IMR-90 (cell line): Measurements from ENCODE around the gene LRRC2. TPM values are rescaled to one million over a fixed set of nuclear protein-coding genes. Genes with fewer than 3 reads are reported as not detected.

Source experiments
- ATAC-seq: fragments of 200-7000 bp; cut with Tn5 transposase; 2 replicates; pipeline ENCODE4 v1.9.1; 2020; ENCODE audit warnings: low read depth, mild to moderate bottlenecking, moderate library complexity
- BruUV-seq: library from RNA; stranded (reverse); fragments of 400-500 nt; replicated peaks from 2 replicates; lab custom pipeline; 2021; lab: Mats Ljungman, UMichigan
- CTCF ChIA-PET: fragments of 300-600 bp; formaldehyde crosslinking; extraction: SDS; loops from one replicate; lab custom pipeline; 2021; ENCODE audit warnings: antibody characterized with exemption; lab: Yijun Ruan, JAX
- POLR2A ChIA-PET: fragments of 300-600 bp; sonication (Branson Sonifier 250); formaldehyde crosslinking; loops from one replicate; lab custom pipeline; 2022; ENCODE audit warnings: antibody characterized with exemption; ENCODE audit not compliant: unreplicated experiment; lab: Charles Lee
- DNase-seq: peaks from one replicate; pipeline ENCODE4 v3.0.0; 2013
- H2AFZ ChIP-seq: replicated peaks from 2 replicates; pipeline ENCODE3; 2013; ENCODE audit warnings: low read length, mild to moderate bottlenecking; ENCODE audit not compliant: poor library complexity
- H2AK5ac ChIP-seq: 2 replicates; pipeline ENCODE4 v1.6.1; 2013; ENCODE audit warnings: low read depth, low read length, inconsistent platforms
- H2AK9ac ChIP-seq: replicated peaks from 2 replicates; pipeline ENCODE3; 2013; ENCODE audit warnings: mild to moderate bottlenecking, low read depth, low read length, moderate library complexity; ENCODE audit not compliant: poor library complexity
- H2BK120ac ChIP-seq: 2 replicates; pipeline ENCODE4 v1.6.1; 2013; ENCODE audit warnings: low read depth, low read length, inconsistent platforms
- H2BK15ac ChIP-seq: 3 replicates; pipeline ENCODE4 v1.6.1; 2013; ENCODE audit warnings: low read depth, low read length, inconsistent platforms
- H2BK20ac ChIP-seq: 2 replicates; pipeline ENCODE4 v1.6.1; 2013; ENCODE audit warnings: low read depth, mild to moderate bottlenecking, inconsistent platforms, low read length, moderate library complexity
- H2BK5ac ChIP-seq: 2 replicates; pipeline ENCODE4 v1.6.1; 2013; ENCODE audit warnings: mild to moderate bottlenecking, low read depth, low read length, inconsistent platforms; ENCODE audit not compliant: poor library complexity, severe bottlenecking
- H3K14ac ChIP-seq: replicated peaks from 2 replicates; pipeline ENCODE4 v1.6.1; 2013; ENCODE audit warnings: low read depth, low read length, inconsistent platforms
- H3K18ac ChIP-seq: 2 replicates; pipeline ENCODE4 v1.6.1; 2013; ENCODE audit warnings: low read depth, low read length, control low read depth
- H3K23ac ChIP-seq: 2 replicates; pipeline ENCODE4 v1.6.1; 2013; ENCODE audit warnings: low read depth, low read length, inconsistent platforms
- H3K27ac ChIP-seq: 2 replicates; pipeline ENCODE4 v1.5.1; 2013; ENCODE audit warnings: mild to moderate bottlenecking, control low read depth, low read length; ENCODE audit not compliant: insufficient read depth
- H3K27me3 ChIP-seq: 2 replicates; pipeline ENCODE4 v1.6.1; 2013; ENCODE audit warnings: low read length; ENCODE audit not compliant: control insufficient read depth, insufficient read depth
- H3K36me3 ChIP-seq: 2 replicates; pipeline ENCODE4 v1.6.1; 2013; ENCODE audit warnings: low read length, mixed read lengths; ENCODE audit not compliant: control insufficient read depth, insufficient read depth
- H3K4ac ChIP-seq: 2 replicates; pipeline ENCODE4 v1.6.1; 2013; ENCODE audit warnings: low read depth, low read length, inconsistent platforms
- H3K4me1 ChIP-seq: 2 replicates; pipeline ENCODE4 v1.6.1; 2013; ENCODE audit warnings: low read length, mixed read lengths; ENCODE audit not compliant: control insufficient read depth, insufficient read depth
- H3K4me2 ChIP-seq: 2 replicates; pipeline ENCODE4 v1.6.1; 2013; ENCODE audit warnings: low read depth, mild to moderate bottlenecking, control low read depth, low read length, moderate library complexity
- H3K4me3 ChIP-seq: 2 replicates; pipeline ENCODE4 v1.5.1; 2013; ENCODE audit warnings: low read depth, mild to moderate bottlenecking, control low read depth, low read length, moderate library complexity; ENCODE audit not compliant: insufficient read depth
- H3K56ac ChIP-seq: 2 replicates; pipeline ENCODE4 v1.6.1; 2013; ENCODE audit warnings: low read length, inconsistent platforms; ENCODE audit not compliant: insufficient read depth; ENCODE audit errors: extremely low read depth
- H3K79me1 ChIP-seq, 2 experiments: 2 replicates each; pipeline ENCODE4 v1.6.1; 2013; ENCODE audit warnings: low read length in 2 of 2, inconsistent platforms in 1 of 2, low read depth in 1 of 2
- H3K9ac ChIP-seq: 2 replicates; pipeline ENCODE4 v1.6.1; 2013; ENCODE audit warnings: low read depth, low read length, control low read depth
- H3K9me1 ChIP-seq: 2 replicates; pipeline ENCODE4 v1.6.1; 2013; ENCODE audit warnings: low read length, inconsistent platforms; ENCODE audit not compliant: insufficient read depth
- H3K9me3 ChIP-seq: 2 replicates; pipeline ENCODE4 v1.6.1; 2013; ENCODE audit warnings: low read length; ENCODE audit not compliant: control insufficient read depth, insufficient read depth
- H4K20me1 ChIP-seq: 2 replicates; pipeline ENCODE4 v1.6.1; 2013; ENCODE audit warnings: low read length, inconsistent platforms; ENCODE audit not compliant: insufficient read depth
- H4K5ac ChIP-seq: 2 replicates; pipeline ENCODE4 v1.6.1; 2013; ENCODE audit warnings: mild to moderate bottlenecking, low read depth, low read length, control low read depth
- H4K8ac ChIP-seq, 2 experiments: 2 replicates each; pipeline ENCODE4 v1.6.1; 2013; ENCODE audit warnings: low read depth in 2 of 2, low read length in 2 of 2, control low read depth in 1 of 2, inconsistent platforms in 1 of 2
- H4K91ac ChIP-seq: 2 replicates; pipeline ENCODE4 v1.6.1; 2013; ENCODE audit warnings: low read depth, low read length, inconsistent platforms; ENCODE audit not compliant: insufficient read depth
- BHLHE40 ChIP-seq: fragments of 150-350 bp; IDR thresholded peaks from 2 replicates; pipeline ENCODE4 v1.6.1; 2016; ENCODE audit warnings: mild to moderate bottlenecking, low read depth, low read length
- CEBPB ChIP-seq: IDR thresholded peaks from 2 replicates; pipeline ENCODE4 v1.6.1; 2012; ENCODE audit warnings: low read depth, low read length, improper control_type of control experiment
- CHD1 ChIP-seq: IDR thresholded peaks from 2 replicates; pipeline ENCODE4 v1.6.1; 2012; ENCODE audit warnings: low read depth, low read length, improper control_type of control experiment
- CTCF ChIP-seq: conservative IDR thresholded peaks from 2 replicates; pipeline ENCODE4 v1.5.1; 2012; ENCODE audit warnings: mild to moderate bottlenecking, low read depth, low read length, improper control_type of control experiment
- FOS ChIP-seq: fragments of 150-350 bp; IDR thresholded peaks from 2 replicates; pipeline ENCODE4 v1.6.1; 2016; ENCODE audit warnings: low read depth, low read length
- MAFK ChIP-seq: IDR thresholded peaks from 2 replicates; pipeline ENCODE4 v1.6.1; 2012; ENCODE audit warnings: low read depth, low read length, improper control_type of control experiment
- MAZ ChIP-seq: IDR thresholded peaks from 2 replicates; pipeline ENCODE4 v1.6.1; 2012; ENCODE audit warnings: low read depth, mild to moderate bottlenecking, low read length, improper control_type of control experiment, moderate library complexity, borderline replicate concordance
- MXI1 ChIP-seq: IDR thresholded peaks from 2 replicates; pipeline ENCODE4 v1.6.1; 2012; ENCODE audit warnings: low read depth, mild to moderate bottlenecking, low read length, moderate library complexity, borderline replicate concordance
- NFE2L2 ChIP-seq: fragments of 150-350 bp; IDR thresholded peaks from 2 replicates; pipeline ENCODE4 v1.6.1; 2016; ENCODE audit warnings: low read depth, mild to moderate bottlenecking, low read length
- POLR2A ChIP-seq: IDR thresholded peaks from 2 replicates; pipeline ENCODE4 v1.6.1; 2012; ENCODE audit warnings: mild to moderate bottlenecking, low read depth, low read length
- RAD21 ChIP-seq: IDR thresholded peaks from 2 replicates; pipeline ENCODE4 v1.6.1; 2012; ENCODE audit warnings: low read length, improper control_type of control experiment
- RCOR1 ChIP-seq: IDR thresholded peaks from 2 replicates; pipeline ENCODE4 v1.6.1; 2012; ENCODE audit warnings: mild to moderate bottlenecking, low read length, improper control_type of control experiment; ENCODE audit not compliant: insufficient replicate concordance
- RFX5 ChIP-seq: IDR thresholded peaks from 2 replicates; pipeline ENCODE4 v1.8.0; 2012; ENCODE audit warnings: low read depth, mild to moderate bottlenecking, low read length, moderate library complexity
- SMC3 ChIP-seq: fragments of 150-350 bp; IDR thresholded peaks from 2 replicates; pipeline ENCODE4 v1.6.1; 2016; ENCODE audit warnings: low read depth, mild to moderate bottlenecking, antibody characterized with exemption, low read length, moderate library complexity
- WGBS, 2 experiments: methylation state at CpG; one replicate each; pipeline versions ENCODE4 v1.1.5 to v1.1.7; 2013; ENCODE audit warnings: missing lambda C conversion rate in 2 of 2; ENCODE audit not compliant: insufficient read length in 1 of 2; ENCODE audit errors: extremely low coverage in 2 of 2; 5-methylcytosine and 5-hydroxymethylcytosine counted together
- dilution Hi-C: fragments of 300-500 bp; cut with HindIII; formaldehyde crosslinking; loops from one replicate; pipeline ENCODE4 v1.14.3; 2018; ENCODE audit warnings: low sequenced_read_pairs; ENCODE audit not compliant: unreplicated experiment
- in situ Hi-C: fragments of 300-500 bp; cut with MboI; formaldehyde crosslinking; loops from 3 replicates; pipeline ENCODE4 v1.14.3; 2019; ENCODE audit warnings: low sequenced_read_pairs, inconsistent platforms, mixed read lengths
- intact Hi-C: fragments of 100-400 bp; cut with micrococcal nuclease; formaldehyde crosslinking; loops from 2 replicates; pipeline ENCODE4 v1.10.0; 2022
- polyA plus RNA-seq, 3 experiments: library from polyadenylated mRNA; depleted of rRNA; stranded (reverse); fragments of >200 nt; gene quantifications; 2 replicates each; pipeline ENCODE4 v1.2.3, GENCODE V29; 2012; ENCODE audit warnings: low replicate concordance in 1 of 3
- total RNA-seq: library from RNA; depleted of rRNA; stranded (reverse); fragments of >200 nt; gene quantifications from 2 replicates; pipeline ENCODE4 v1.2.3, GENCODE V29; 2012
- TF ChIP-seq, protein P1 (sequence below): fragments of 150-350 bp; IDR thresholded peaks from 2 replicates; pipeline ENCODE4 v1.6.1; 2016; ENCODE audit warnings: low read depth, mild to moderate bottlenecking, low read length, moderate library complexity, borderline replicate concordance
- TF ChIP-seq, protein P2 (sequence below): fragments of 150-350 bp; IDR thresholded peaks from 2 replicates; pipeline ENCODE4 v1.6.1; 2017; ENCODE audit warnings: mild to moderate bottlenecking, antibody characterized with exemption, low read length, low read depth

LRRC2 gene
- total and polyA plus RNA-seq, 2 of the 4 experiments (the other 2 are of a cell fraction) = 2.9 to 4.1 TPM

GRCh38 chr3:46533091-46533490 lies 33.0 kb downstream of the LRRC2 start:
- H4K8ac ChIP-seq = no peak overlapping the region
- dilution Hi-C loops = no loop called here
- H3K9me1 ChIP-seq = peaks cover 11% of the 10 kb centered on the region
- H3K23ac ChIP-seq = no peak overlapping the region
- ChIA-PET POLR2A (no interaction called here), CTCF (no interaction called here)
- H3K36me3 ChIP-seq = peaks cover 9% of the 10 kb centered on the region; the same call in 1 of the 2 replicates
- no peak overlapping the region for H3K9ac ChIP-seq
- no peak overlapping the region for H2BK120ac ChIP-seq
- no TSS peak for BruUV-seq
- no peak overlapping the region for H3K4me2 ChIP-seq
- no peak overlapping the region for H2AFZ ChIP-seq
- no CpG with 5 or more reads among the region's 3 CpGs for WGBS, 2 experiments
- no peak overlapping the region for H4K91ac ChIP-seq
- H2AK5ac ChIP-seq = no peak overlapping the region
- no peak overlapping the region for H4K5ac ChIP-seq
- no peak overlapping the region for H3K4me3 ChIP-seq
- ATAC-seq (no peak), DNase-seq (no peak)
- H2BK20ac ChIP-seq = no peak overlapping the region
- H4K20me1 ChIP-seq = no peaks in the 10 kb centered on the region
- no peak overlapping the region for H3K27ac ChIP-seq
- no peak overlapping the region for H2BK15ac ChIP-seq
- no peaks in the 10 kb centered on the region for H3K9me3 ChIP-seq
- H3K56ac ChIP-seq = no peak overlapping the region
- intact Hi-C loops = no loop called here
- H3K4ac ChIP-seq = no peak overlapping the region
- H2BK5ac ChIP-seq = no peak overlapping the region
- H3K79me1 ChIP-seq = no peaks in the 10 kb centered on the region; a peak in 1 of 4 replicates
- TF ChIP-seq CTCF (no peak), NFE2L2 (no peak), RFX5 (no peak), CHD1 (no peak), MAFK (no peak), RAD21 (no peak), POLR2A (no peak), RCOR1 (no peak), SMC3 (no peak), CEBPB (no peak), FOS (no peak), MAZ (no peak), MXI1 (no peak), BHLHE40 (no peak)
- TF ChIP-seq, protein P1, sequence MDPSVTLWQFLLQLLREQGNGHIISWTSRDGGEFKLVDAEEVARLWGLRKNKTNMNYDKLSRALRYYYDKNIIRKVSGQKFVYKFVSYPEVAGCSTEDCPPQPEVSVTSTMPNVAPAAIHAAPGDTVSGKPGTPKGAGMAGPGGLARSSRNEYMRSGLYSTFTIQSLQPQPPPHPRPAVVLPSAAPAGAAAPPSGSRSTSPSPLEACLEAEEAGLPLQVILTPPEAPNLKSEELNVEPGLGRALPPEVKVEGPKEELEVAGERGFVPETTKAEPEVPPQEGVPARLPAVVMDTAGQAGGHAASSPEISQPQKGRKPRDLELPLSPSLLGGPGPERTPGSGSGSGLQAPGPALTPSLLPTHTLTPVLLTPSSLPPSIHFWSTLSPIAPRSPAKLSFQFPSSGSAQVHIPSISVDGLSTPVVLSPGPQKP = no peak
- TF ChIP-seq, protein P2, sequence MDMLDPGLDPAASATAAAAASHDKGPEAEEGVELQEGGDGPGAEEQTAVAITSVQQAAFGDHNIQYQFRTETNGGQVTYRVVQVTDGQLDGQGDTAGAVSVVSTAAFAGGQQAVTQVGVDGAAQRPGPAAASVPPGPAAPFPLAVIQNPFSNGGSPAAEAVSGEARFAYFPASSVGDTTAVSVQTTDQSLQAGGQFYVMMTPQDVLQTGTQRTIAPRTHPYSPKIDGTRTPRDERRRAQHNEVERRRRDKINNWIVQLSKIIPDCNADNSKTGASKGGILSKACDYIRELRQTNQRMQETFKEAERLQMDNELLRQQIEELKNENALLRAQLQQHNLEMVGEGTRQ = no peak
- no peak overlapping the region for H2AK9ac ChIP-seq
- H3K14ac ChIP-seq = no peak overlapping the region
- in situ Hi-C loops = no loop called here
- no peaks in the 10 kb centered on the region for H3K27me3 ChIP-seq
- H3K4me1 ChIP-seq = peaks cover 8% of the 10 kb centered on the region
- no peak overlapping the region for H3K18ac ChIP-seq
